HCT116 (cell line): Measurements from ENCODE around the gene GOSR1. TPM values are rescaled to one million over a fixed set of nuclear protein-coding genes. Genes with fewer than 3 reads are reported as not detected.

Experiments
- ATAC-seq: fragments of 200-7000 bp; cut with Tn5 transposase; 2 replicates; pipeline ENCODE4 v1.9.1; 2020; ENCODE audit warnings: mild to moderate bottlenecking, moderate library complexity
- BruUV-seq: library from RNA; stranded (reverse); fragments of 400-500 nt; replicated peaks from 2 replicates; lab custom pipeline; 2021; lab: Mats Ljungman, UMichigan
- CTCF ChIA-PET: fragments of 300-600 bp; sonication (Branson Sonifier 250); formaldehyde crosslinking; loops from one replicate; lab custom pipeline; 2021; ENCODE audit warnings: antibody characterized with exemption; lab: Charles Lee
- POLR2A ChIA-PET: fragments of 300-600, 350-600 bp; sonication (Branson Sonifier 250); formaldehyde crosslinking; loops from one replicate; lab custom pipeline; 2021; ENCODE audit warnings: antibody characterized with exemption; lab: Charles Lee
- RAD21 ChIA-PET, 2 experiments: fragments of 300-600 bp; sonication (Branson Sonifier 250); formaldehyde crosslinking; loops; one replicate each; lab custom pipeline; 2023; ENCODE audit warnings: low total read pairs in 2 of 2; ENCODE audit not compliant: uncharacterized antibody in 2 of 2, unreplicated experiment in 2 of 2, low non-redundant PET in 1 of 2; lab: Charles Lee
- DNase-seq: peaks from one replicate; pipeline ENCODE4 v3.0.0-alpha.2; 2010; ENCODE audit warnings: low read depth, low spot score
- H2AFZ ChIP-seq: fragments of 200-600 bp; shearing (Covaris generic), sonication (generic); 2 replicates; pipeline ENCODE4 v1.6.1; 2017; ENCODE audit warnings: low read depth, mixed run types, mixed read lengths, antibody characterized with exemption, low read length; ENCODE audit not compliant: poor library complexity, severe bottlenecking
- H3K27ac ChIP-seq: 2 replicates; pipeline ENCODE4 v1.5.1; 2012; ENCODE audit warnings: low read depth, low read length
- H3K27me3 ChIP-seq: fragments of 200-600 bp; sonication (generic); 2 replicates; pipeline ENCODE4 v1.6.1; 2016; ENCODE audit warnings: mixed run types, low read length, mixed read lengths; ENCODE audit not compliant: insufficient read depth
- H3K36me3 ChIP-seq, 2 experiments: fragments of 200-500 bp in 1 of 2; fragments of 200-600 bp in 1 of 2; sonication (Bioruptor generic) in 1 of 2; sonication (generic) in 1 of 2; 2 replicates each; pipeline versions ENCODE4 v1.5.1 to v1.6.1; 2014 to 2016; ENCODE audit warnings: low read length in 2 of 2, inconsistent platforms in 1 of 2, mixed read lengths in 1 of 2, mixed run types in 1 of 2; ENCODE audit not compliant: insufficient read depth in 2 of 2, control insufficient read depth in 1 of 2
- H3K4me1 ChIP-seq, 2 experiments: fragments of 200-600 bp in 1 of 2; sonication (generic) in 1 of 2; 2 replicates each; pipeline versions ENCODE4 v1.5.1 to v1.6.1; 2012 to 2017; ENCODE audit warnings: low read length in 2 of 2, inconsistent platforms in 1 of 2, mild to moderate bottlenecking in 1 of 2, mixed read lengths in 1 of 2, mixed run types in 1 of 2, moderate library complexity in 1 of 2; ENCODE audit not compliant: insufficient read depth in 2 of 2, control insufficient read depth in 1 of 2
- H3K4me2 ChIP-seq: fragments of 200-600 bp; sonication (generic); 2 replicates; pipeline ENCODE4 v1.6.1; 2017; ENCODE audit warnings: mixed run types, low read length, mixed read lengths
- H3K4me3 ChIP-seq, 2 experiments: fragments of 200-600 bp in 1 of 2; sonication (generic) in 1 of 2; replicated peaks in 1 of 2; 2 replicates each; pipeline ENCODE4 v1.5.1; 2011 to 2016; ENCODE audit warnings: low read length in 2 of 2, control low read depth in 1 of 2, low read depth in 1 of 2, mild to moderate bottlenecking in 1 of 2, mixed read lengths in 1 of 2, mixed run types in 1 of 2
- H3K79me2 ChIP-seq: fragments of 200-600 bp; sonication (generic); 2 replicates; pipeline ENCODE4 v1.6.1; 2017; ENCODE audit warnings: mild to moderate bottlenecking, mixed run types, low read length, moderate library complexity, mixed read lengths; ENCODE audit not compliant: insufficient read depth
- H3K9ac ChIP-seq: fragments of 200-600 bp; sonication (generic); 2 replicates; pipeline ENCODE4 v1.6.1; 2016; ENCODE audit warnings: low read length, mixed read lengths
- H3K9me2 ChIP-seq: fragments of 200-600 bp; sonication (generic), shearing (Covaris generic); 2 replicates; pipeline ENCODE4 v1.6.1; 2017; ENCODE audit warnings: mixed run types, mild to moderate bottlenecking, moderate library complexity; ENCODE audit not compliant: insufficient read depth
- H3K9me3 ChIP-seq, 2 experiments: fragments of 200-500 bp in 1 of 2; fragments of 200-600 bp in 1 of 2; sonication (Bioruptor generic) in 1 of 2; sonication (generic) in 1 of 2; 2 replicates each; pipeline ENCODE4 v1.6.1; 2014 to 2017; ENCODE audit warnings: low read length in 2 of 2, mixed read lengths in 2 of 2, inconsistent platforms in 1 of 2, low read depth in 1 of 2, mild to moderate bottlenecking in 1 of 2, mixed run types in 1 of 2, moderate library complexity in 1 of 2; ENCODE audit not compliant: control insufficient read depth in 1 of 2, insufficient read depth in 1 of 2
- H4K20me1 ChIP-seq: fragments of 200-600 bp; sonication (generic), shearing (Covaris generic); 2 replicates; pipeline ENCODE4 v1.6.1; 2017; ENCODE audit warnings: mixed run types, mild to moderate bottlenecking, moderate library complexity; ENCODE audit not compliant: insufficient read depth
- CBX3 ChIP-seq: IDR thresholded peaks from 2 replicates; pipeline ENCODE4 v1.6.1; 2012; ENCODE audit warnings: low read depth
- CEBPB ChIP-seq: IDR thresholded peaks from 2 replicates; pipeline ENCODE4 v1.6.1; 2012; ENCODE audit warnings: low read depth
- JUND ChIP-seq: IDR thresholded peaks from 2 replicates; pipeline ENCODE4 v1.6.1; 2012
- POLR2A ChIP-seq: IDR thresholded peaks from 2 replicates; pipeline ENCODE4 v1.7.0; 2011; ENCODE audit warnings: borderline replicate concordance; ENCODE audit not compliant: insufficient read depth, insufficient read length; ENCODE audit errors: extremely low read depth
- POLR2AphosphoS5 ChIP-seq: IDR thresholded peaks from 2 replicates; pipeline ENCODE4 v1.6.1; 2011; ENCODE audit warnings: mild to moderate bottlenecking, low read depth, low read length, moderate library complexity
- RAD21 ChIP-seq: IDR thresholded peaks from 2 replicates; pipeline ENCODE4 v1.6.1; 2012; ENCODE audit warnings: low read depth, mild to moderate bottlenecking
- SIN3A ChIP-seq: IDR thresholded peaks from 2 replicates; pipeline ENCODE4 v1.6.1; 2012; ENCODE audit warnings: low read depth
- SP1 ChIP-seq: IDR thresholded peaks from 2 replicates; pipeline ENCODE4 v1.6.1; 2012; ENCODE audit warnings: low read depth
- SRF ChIP-seq: IDR thresholded peaks from 2 replicates; pipeline ENCODE4 v1.6.1; 2012; ENCODE audit warnings: low read depth
- YY1 ChIP-seq: IDR thresholded peaks from 2 replicates; pipeline ENCODE4 v1.6.1; 2011; ENCODE audit warnings: low read length, low read depth, moderate library complexity, mild to moderate bottlenecking; ENCODE audit not compliant: insufficient replicate concordance; ENCODE audit errors: extremely low read depth
- ZFX ChIP-seq: fragments of 450-650 bp; IDR thresholded peaks from 2 replicates; pipeline ENCODE4 v1.6.1; 2017
- intact Hi-C: fragments of 100-400 bp; cut with micrococcal nuclease; formaldehyde crosslinking; loops from 2 replicates; pipeline ENCODE4 v1.10.0; 2022
- total RNA-seq: library from RNA; stranded (reverse); gene quantifications from one replicate; pipeline ENCODE4 v1.2.1, GENCODE V29; 2021; ENCODE audit not compliant: unreplicated experiment
- TF ChIP-seq, protein P1 (sequence below): IDR thresholded peaks from 2 replicates; pipeline ENCODE4 v1.6.1; 2012
- TF ChIP-seq, protein P2 (sequence below): IDR thresholded peaks from 2 replicates; pipeline ENCODE4 v1.6.1; 2012; ENCODE audit warnings: low read depth
- TF ChIP-seq, protein P3 (sequence below), 3 experiments: fragments of 200-600 bp in 1 of 3; sonication (generic) in 1 of 3; IDR thresholded peaks in 2 of 3; conservative IDR thresholded peaks in 1 of 3; 2 replicates each; pipeline ENCODE4 v1.5.1; 2012 to 2017; ENCODE audit warnings: low read depth in 2 of 3, low read length in 2 of 3, antibody characterized with exemption in 1 of 3, borderline replicate concordance in 1 of 3, control low read depth in 1 of 3, mild to moderate bottlenecking in 1 of 3, mixed read lengths in 1 of 3, mixed run types in 1 of 3, moderate library complexity in 1 of 3; ENCODE audit not compliant: insufficient read depth in 1 of 3
- TF ChIP-seq, protein P4 (sequence below): IDR thresholded peaks from 2 replicates; pipeline ENCODE4 v1.6.1; 2011; ENCODE audit warnings: mild to moderate bottlenecking, low read length, moderate library complexity; ENCODE audit not compliant: insufficient replicate concordance; ENCODE audit errors: extremely low read depth
- TF ChIP-seq, protein P5 (sequence below): IDR thresholded peaks from 2 replicates; pipeline ENCODE4 v1.6.1; 2012

The GOSR1 gene
- total RNA-seq, 1 experiment from 2014 or later = 48.8 TPM

DNA sequence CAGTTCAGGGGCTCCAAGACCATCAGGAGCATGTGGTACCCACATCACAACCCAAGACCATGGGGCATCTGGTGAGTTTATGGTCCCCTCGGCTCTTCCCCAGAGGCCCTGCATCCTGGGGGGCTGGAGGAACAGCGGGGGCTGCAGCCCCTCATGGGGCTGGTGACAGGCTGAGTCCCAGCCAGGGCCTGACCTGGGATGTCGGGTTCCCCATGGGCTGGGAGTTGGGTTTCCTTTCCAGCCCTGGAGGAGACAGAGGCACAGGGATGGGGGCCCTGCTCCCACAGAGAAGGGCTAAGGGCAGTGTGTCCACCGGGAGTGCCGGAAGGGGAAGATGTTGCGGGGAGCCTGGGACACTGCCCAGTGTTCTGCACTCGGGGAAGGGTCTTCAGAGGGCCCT, 82.4 kb downstream of the GOSR1 start:
- no peaks in the 10 kb centered on the region for H3K4me1 ChIP-seq
- H3K4me2 ChIP-seq = no peak overlapping the region
- ChIA-PET RAD21 (no interaction called here), CTCF (no interaction called here), POLR2A (no interaction called here)
- no peak for ATAC-seq
- intact Hi-C loops = loop anchor here (5.0 kb wide), 1 partner anchor 457 kb away; no protein-coding TSS in a partner anchor
- H4K20me1 ChIP-seq = no peaks in the 10 kb centered on the region
- no TSS peak for BruUV-seq
- H3K36me3 ChIP-seq = no peaks in the 10 kb centered on the region
- no peak overlapping the region for H3K4me3 ChIP-seq
- no peaks in the 10 kb centered on the region for H3K9me2 ChIP-seq
- H3K9me3 ChIP-seq = no peaks in the 10 kb centered on the region
- no peak overlapping the region for H3K27ac ChIP-seq
- no peak overlapping the region for H2AFZ ChIP-seq
- TF ChIP-seq POLR2AphosphoS5 (no peak), ZFX (no peak), YY1 (no peak), SIN3A (no peak), SP1 (no peak), SRF (no peak), POLR2A (no peak), CEBPB (no peak), CBX3 (no peak), JUND (no peak), RAD21 (no peak)
- TF ChIP-seq, protein P1, sequence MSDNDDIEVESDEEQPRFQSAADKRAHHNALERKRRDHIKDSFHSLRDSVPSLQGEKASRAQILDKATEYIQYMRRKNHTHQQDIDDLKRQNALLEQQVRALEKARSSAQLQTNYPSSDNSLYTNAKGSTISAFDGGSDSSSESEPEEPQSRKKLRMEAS = no peak
- TF ChIP-seq, protein P2, sequence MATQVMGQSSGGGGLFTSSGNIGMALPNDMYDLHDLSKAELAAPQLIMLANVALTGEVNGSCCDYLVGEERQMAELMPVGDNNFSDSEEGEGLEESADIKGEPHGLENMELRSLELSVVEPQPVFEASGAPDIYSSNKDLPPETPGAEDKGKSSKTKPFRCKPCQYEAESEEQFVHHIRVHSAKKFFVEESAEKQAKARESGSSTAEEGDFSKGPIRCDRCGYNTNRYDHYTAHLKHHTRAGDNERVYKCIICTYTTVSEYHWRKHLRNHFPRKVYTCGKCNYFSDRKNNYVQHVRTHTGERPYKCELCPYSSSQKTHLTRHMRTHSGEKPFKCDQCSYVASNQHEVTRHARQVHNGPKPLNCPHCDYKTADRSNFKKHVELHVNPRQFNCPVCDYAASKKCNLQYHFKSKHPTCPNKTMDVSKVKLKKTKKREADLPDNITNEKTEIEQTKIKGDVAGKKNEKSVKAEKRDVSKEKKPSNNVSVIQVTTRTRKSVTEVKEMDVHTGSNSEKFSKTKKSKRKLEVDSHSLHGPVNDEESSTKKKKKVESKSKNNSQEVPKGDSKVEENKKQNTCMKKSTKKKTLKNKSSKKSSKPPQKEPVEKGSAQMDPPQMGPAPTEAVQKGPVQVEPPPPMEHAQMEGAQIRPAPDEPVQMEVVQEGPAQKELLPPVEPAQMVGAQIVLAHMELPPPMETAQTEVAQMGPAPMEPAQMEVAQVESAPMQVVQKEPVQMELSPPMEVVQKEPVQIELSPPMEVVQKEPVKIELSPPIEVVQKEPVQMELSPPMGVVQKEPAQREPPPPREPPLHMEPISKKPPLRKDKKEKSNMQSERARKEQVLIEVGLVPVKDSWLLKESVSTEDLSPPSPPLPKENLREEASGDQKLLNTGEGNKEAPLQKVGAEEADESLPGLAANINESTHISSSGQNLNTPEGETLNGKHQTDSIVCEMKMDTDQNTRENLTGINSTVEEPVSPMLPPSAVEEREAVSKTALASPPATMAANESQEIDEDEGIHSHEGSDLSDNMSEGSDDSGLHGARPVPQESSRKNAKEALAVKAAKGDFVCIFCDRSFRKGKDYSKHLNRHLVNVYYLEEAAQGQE = no peak
- TF ChIP-seq, protein P3, sequence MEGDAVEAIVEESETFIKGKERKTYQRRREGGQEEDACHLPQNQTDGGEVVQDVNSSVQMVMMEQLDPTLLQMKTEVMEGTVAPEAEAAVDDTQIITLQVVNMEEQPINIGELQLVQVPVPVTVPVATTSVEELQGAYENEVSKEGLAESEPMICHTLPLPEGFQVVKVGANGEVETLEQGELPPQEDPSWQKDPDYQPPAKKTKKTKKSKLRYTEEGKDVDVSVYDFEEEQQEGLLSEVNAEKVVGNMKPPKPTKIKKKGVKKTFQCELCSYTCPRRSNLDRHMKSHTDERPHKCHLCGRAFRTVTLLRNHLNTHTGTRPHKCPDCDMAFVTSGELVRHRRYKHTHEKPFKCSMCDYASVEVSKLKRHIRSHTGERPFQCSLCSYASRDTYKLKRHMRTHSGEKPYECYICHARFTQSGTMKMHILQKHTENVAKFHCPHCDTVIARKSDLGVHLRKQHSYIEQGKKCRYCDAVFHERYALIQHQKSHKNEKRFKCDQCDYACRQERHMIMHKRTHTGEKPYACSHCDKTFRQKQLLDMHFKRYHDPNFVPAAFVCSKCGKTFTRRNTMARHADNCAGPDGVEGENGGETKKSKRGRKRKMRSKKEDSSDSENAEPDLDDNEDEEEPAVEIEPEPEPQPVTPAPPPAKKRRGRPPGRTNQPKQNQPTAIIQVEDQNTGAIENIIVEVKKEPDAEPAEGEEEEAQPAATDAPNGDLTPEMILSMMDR (IDR thresholded peaks at IDR 0.05 in 2 of 3, conservative IDR thresholded peaks at IDR 0.05 in 1 of 3; ENCODE audit: borderline replicate concordance in 1 of 3, insufficient read depth in 1 of 3, low read depth in 2 of 3, low read length in 2 of 3) = no peak
- TF ChIP-seq, protein P4, sequence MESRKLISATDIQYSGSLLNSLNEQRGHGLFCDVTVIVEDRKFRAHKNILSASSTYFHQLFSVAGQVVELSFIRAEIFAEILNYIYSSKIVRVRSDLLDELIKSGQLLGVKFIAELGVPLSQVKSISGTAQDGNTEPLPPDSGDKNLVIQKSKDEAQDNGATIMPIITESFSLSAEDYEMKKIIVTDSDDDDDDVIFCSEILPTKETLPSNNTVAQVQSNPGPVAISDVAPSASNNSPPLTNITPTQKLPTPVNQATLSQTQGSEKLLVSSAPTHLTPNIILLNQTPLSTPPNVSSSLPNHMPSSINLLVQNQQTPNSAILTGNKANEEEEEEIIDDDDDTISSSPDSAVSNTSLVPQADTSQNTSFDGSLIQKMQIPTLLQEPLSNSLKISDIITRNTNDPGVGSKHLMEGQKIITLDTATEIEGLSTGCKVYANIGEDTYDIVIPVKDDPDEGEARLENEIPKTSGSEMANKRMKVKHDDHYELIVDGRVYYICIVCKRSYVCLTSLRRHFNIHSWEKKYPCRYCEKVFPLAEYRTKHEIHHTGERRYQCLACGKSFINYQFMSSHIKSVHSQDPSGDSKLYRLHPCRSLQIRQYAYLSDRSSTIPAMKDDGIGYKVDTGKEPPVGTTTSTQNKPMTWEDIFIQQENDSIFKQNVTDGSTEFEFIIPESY = no peak
- TF ChIP-seq, protein P5, sequence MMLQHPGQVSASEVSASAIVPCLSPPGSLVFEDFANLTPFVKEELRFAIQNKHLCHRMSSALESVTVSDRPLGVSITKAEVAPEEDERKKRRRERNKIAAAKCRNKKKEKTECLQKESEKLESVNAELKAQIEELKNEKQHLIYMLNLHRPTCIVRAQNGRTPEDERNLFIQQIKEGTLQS = no peak
- H3K27me3 ChIP-seq = no peaks in the 10 kb centered on the region
- no peak overlapping the region for H3K9ac ChIP-seq
- no peak for DNase-seq
- no peaks in the 10 kb centered on the region for H3K79me2 ChIP-seq
